GM12872 (cell line): Measurements from ENCODE around the gene YLPM1.

Experiments used
- TF ChIP-seq, protein P1 (sequence below): IDR thresholded peaks from 3 replicates; pipeline ENCODE4 v1.5.1; 2011; ENCODE audit warnings: low read depth, mild to moderate bottlenecking, low read length, moderate library complexity; ENCODE audit not compliant: insufficient read depth

YLPM1 gene

DNA sequence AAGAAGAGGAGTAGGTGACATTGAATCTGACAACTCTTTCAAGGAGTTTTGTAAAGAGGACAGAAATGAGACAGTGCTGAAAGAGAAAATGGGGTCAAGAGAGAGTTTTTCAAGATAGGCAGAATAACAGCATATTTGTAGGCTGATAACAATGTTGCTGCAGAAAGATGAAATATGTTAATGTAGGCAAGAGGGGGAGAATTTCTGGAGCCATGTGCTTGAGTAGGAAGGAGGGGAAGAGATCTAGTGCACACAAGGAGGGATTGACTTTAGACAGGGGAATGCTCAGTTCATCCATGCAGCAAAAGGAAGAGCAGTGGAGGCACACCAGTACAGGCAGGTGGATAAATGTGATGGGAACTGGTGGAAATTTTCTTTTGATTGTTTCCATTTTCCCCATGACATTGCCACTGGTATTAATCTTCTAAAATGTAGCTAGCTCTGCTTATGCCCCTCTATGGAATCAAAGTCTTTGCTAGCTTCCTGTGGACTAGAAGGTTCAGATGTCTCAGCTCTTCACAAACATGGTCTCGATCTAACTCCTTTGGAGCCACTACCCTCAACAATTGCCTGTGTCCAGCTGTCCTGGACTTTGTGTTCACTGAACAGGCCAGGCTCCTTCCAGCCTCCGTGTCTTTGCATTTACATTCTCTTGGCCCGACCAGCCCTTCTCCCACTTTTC is 103.7 kb downstream of the YLPM1 start:
- TF ChIP-seq, protein P1, sequence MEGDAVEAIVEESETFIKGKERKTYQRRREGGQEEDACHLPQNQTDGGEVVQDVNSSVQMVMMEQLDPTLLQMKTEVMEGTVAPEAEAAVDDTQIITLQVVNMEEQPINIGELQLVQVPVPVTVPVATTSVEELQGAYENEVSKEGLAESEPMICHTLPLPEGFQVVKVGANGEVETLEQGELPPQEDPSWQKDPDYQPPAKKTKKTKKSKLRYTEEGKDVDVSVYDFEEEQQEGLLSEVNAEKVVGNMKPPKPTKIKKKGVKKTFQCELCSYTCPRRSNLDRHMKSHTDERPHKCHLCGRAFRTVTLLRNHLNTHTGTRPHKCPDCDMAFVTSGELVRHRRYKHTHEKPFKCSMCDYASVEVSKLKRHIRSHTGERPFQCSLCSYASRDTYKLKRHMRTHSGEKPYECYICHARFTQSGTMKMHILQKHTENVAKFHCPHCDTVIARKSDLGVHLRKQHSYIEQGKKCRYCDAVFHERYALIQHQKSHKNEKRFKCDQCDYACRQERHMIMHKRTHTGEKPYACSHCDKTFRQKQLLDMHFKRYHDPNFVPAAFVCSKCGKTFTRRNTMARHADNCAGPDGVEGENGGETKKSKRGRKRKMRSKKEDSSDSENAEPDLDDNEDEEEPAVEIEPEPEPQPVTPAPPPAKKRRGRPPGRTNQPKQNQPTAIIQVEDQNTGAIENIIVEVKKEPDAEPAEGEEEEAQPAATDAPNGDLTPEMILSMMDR, result no peak

DNA sequence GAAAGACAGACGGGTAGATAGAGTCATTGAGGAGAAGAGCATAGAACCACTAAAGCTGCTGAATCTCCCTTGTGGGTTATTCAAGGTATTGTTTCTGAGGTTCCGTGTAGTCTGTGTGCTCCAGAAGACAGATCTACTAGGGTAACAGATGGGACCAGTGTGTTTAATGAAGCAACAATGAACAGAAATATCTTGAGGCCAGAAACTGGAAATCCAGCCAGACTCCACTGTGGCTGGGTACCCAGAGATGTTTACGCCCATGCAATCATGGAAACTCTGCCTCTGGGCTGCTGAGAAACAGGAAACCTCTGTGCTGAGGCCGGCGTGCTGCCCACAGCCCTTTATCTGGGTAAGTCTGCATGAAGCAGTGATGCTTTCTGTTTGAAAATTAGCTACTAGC is 104.6 kb downstream of the YLPM1 start:
- TF ChIP-seq, protein P1, result no peak

DNA sequence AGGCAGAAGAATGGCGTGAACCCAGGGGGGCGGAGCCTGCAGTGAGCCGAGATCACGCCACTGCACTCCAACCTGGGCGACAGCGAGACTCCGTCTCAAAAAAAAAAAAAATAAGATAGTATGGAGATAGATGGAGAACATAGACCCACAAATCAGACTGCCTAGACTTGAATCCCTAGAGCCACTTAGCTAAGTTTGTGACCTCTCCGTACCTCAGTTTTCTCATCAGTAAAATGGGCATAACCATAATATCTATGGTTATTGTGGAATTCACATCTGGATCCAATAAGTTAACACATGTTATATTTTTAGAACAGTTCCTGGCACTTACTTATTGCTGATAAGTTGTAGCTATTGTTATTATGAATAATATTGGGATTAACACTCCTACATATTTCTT is 105.6 kb downstream of the YLPM1 start:
- TF ChIP-seq, protein P1, result no peak

DNA sequence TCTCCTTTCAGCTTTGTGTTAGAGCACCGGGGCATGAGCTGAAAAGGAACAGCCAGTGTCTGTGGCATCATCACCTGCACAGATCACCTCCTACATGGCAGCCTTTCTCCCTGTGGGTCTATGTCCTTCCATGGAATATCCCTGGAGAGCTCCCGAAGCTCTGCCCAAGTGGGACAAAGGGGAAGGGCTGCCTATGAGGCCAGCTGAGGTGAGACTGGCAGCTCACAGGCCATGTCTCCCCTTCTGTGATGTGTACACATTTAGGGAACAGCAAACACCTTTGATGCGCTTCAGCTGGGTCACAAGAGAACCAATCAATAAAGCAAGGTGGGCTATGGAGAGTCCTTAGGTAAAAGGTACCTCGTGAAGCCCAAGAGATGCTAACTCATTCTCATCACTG is 108.7 kb downstream of the YLPM1 start:
- TF ChIP-seq, protein P1, result no peak

DNA sequence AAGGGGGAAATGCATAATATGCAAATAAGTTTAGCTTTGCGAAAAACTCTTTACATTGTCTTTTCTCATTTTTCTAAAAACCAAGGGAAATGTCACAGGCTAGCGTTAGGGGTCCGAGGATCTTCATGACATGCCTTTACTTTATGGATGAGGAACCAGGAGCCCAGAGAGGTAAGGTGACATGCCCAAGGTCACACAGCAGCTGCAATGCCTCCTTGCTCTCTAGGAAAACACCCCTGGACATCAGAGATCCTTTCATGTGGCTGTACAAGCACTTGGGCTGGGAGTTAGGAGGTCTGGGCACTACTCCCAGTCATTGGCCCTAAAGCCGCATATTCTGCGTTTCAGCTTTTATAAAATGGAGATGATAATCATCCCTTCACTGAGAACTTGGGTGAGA is 112.1 kb downstream of the YLPM1 start:
- TF ChIP-seq, protein P1, result no peak

DNA sequence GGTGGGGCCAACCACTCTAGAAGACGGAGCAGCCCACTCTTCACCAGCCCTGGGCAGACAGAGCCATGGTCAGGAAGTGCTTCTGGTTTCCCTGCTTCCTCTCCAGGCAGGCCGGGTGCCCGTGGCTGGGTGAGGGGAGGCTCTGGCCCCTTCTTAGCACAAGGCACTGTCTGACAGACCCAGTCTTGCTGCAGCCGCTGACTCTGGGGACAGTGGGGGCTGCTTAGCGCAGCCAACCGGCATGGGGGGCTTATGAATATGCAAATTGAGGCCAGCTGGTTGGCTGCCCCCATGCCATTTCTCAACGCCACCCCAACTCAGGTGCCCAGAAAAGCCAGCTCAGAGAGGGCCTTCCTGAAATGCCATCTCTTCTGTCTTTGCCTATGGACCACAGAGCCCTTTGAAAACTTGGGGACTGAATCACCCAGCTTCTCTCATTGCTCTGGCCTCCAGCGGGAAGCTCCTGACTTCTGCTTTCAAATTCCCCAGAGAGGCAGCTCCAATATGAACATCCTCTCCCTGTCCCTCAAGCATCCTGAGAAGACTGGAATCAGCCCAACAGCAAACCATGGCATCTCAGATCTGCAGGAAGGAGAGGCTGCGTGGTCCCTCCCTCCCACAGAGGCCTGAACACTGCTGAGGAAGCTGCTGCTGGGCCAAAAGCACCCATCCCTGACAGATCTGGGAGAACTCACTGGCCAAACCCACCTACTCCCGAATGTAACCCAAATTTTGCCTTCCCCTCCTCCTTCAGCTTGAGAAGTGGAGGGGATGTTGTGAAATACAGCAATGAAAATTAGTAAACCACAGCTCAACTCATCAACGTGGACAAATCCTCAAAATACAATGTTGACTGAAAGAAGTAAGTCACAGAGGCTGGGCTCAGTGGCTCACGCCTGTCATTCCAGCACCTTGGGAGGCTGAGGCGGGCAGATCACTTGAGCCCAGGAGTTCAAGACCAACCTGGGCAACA is 113.1 kb downstream of the YLPM1 start, which contains the start of gene PROX2:
Gene PROX2 (minus strand): TSS at position 205 of the 973 bp plus-strand sequence. CDS start 12,311 bp downstream, outside the sequence.
- TF ChIP-seq, protein P1, result no peak

DNA sequence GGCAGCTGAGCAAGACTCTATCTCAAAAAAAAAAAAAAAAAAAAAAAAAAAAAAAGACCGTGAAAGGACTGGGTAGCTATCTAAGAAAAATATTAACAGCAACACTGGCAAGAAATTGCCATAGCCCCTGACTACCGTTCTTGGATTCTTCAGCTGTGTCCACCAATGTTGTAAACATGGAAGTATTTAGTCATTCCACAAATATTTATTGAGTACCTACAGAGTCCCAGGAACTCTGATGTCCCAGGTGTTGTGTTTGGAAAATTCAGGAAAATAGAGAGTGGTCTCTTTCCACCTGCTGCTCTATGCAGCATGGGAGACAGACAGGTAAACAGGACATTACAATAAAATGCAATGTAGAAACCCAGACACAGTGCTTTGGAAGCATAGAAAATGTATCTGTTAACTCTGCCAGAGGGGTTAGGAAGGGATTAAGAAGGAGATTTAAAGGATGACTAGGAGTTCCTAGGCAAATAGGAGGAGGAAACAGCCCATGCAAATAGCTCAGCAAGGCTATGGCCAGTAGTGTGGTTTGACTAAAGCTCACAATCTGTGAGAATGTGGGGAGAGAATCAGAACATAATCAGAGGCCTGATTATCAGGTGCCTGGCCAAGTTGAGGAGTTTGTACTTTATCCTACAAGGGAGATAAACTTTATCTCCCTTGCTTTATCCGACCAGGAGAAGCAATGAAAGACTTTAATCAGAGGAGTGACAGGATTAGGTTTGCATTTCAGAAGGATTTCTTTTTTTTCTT is 116.5 kb downstream of the YLPM1 start:
- TF ChIP-seq, protein P1, result no peak
